HEK293 (cell line): Measurements from ENCODE around the gene ZNF215.

Experiments
- GFI1B ChIP-seq: fragments of 450-650 bp; formaldehyde crosslinking; IDR thresholded peaks from 2 replicates; pipeline ENCODE4 v1.5.1; 2016; ENCODE audit warnings: missing biosample characterization, missing genetic modification characterization
- KLF8 ChIP-seq: fragments of 450-650 bp; formaldehyde crosslinking; IDR thresholded peaks from 2 replicates; pipeline ENCODE4 v1.5.1; 2016; ENCODE audit warnings: missing biosample characterization, missing genetic modification characterization
- MEIS1 ChIP-seq: sonication (generic); formaldehyde crosslinking; IDR thresholded peaks from 2 replicates; pipeline ENCODE4 v1.8.1; 2022; ENCODE audit warnings: missing genetic modification reagents, mild to moderate bottlenecking, borderline replicate concordance
- PRDM1 ChIP-seq: fragments of 450-650 bp; formaldehyde crosslinking; IDR thresholded peaks from 2 replicates; pipeline ENCODE4; 2016; ENCODE audit warnings: missing biosample characterization, missing genetic modification characterization
- TRIM28 ChIP-seq: IDR thresholded peaks from 2 replicates; pipeline ENCODE4 v1.6.1; 2011; ENCODE audit warnings: low read length, control low read depth, borderline replicate concordance
- WT1 ChIP-seq: fragments of 450-650 bp; formaldehyde crosslinking; IDR thresholded peaks from 2 replicates; pipeline ENCODE4 v1.5.1; 2016; ENCODE audit warnings: missing biosample characterization, missing genetic modification characterization
- ZBTB48 ChIP-seq: fragments of 450-650 bp; formaldehyde crosslinking; IDR thresholded peaks from 2 replicates; pipeline ENCODE4 v1.5.1; 2016; ENCODE audit warnings: missing biosample characterization, missing genetic modification characterization
- ZFP69B ChIP-seq: fragments of 450-650 bp; formaldehyde crosslinking; IDR thresholded peaks from 2 replicates; pipeline ENCODE4 v1.5.1; 2016; ENCODE audit warnings: missing biosample characterization, missing genetic modification characterization
- ZNF10 ChIP-seq: fragments of 450-650 bp; formaldehyde crosslinking; IDR thresholded peaks from 2 replicates; pipeline ENCODE4 v1.5.1; 2017; ENCODE audit warnings: missing biosample characterization, missing genetic modification characterization
- ZNF112 ChIP-seq: fragments of 450-650 bp; formaldehyde crosslinking; IDR thresholded peaks from 2 replicates; pipeline ENCODE4 v1.5.0; 2017; ENCODE audit warnings: missing biosample characterization, missing genetic modification characterization
- ZNF121 ChIP-seq: fragments of 450-650 bp; formaldehyde crosslinking; IDR thresholded peaks from 2 replicates; pipeline ENCODE4 v1.5.1; 2016; ENCODE audit warnings: missing biosample characterization, missing genetic modification characterization
- ZNF138 ChIP-seq: fragments of 450-650 bp; formaldehyde crosslinking; IDR thresholded peaks from 2 replicates; pipeline ENCODE4 v1.5.1; 2016; ENCODE audit warnings: missing biosample characterization, missing genetic modification characterization, borderline replicate concordance
- ZNF140 ChIP-seq: fragments of 450-650 bp; formaldehyde crosslinking; IDR thresholded peaks from 2 replicates; pipeline ENCODE4 v1.5.1; 2016; ENCODE audit warnings: missing biosample characterization, missing genetic modification characterization
- ZNF2 ChIP-seq: fragments of 450-650 bp; formaldehyde crosslinking; IDR thresholded peaks from 2 replicates; pipeline ENCODE4 v1.5.1; 2016; ENCODE audit warnings: missing biosample characterization, missing genetic modification characterization
- ZNF221 ChIP-seq: fragments of 450-650 bp; formaldehyde crosslinking; IDR thresholded peaks from 2 replicates; pipeline ENCODE4 v1.5.1; 2017; ENCODE audit warnings: missing biosample characterization, missing genetic modification characterization, borderline replicate concordance
- ZNF223 ChIP-seq: fragments of 450-650 bp; formaldehyde crosslinking; IDR thresholded peaks from 2 replicates; pipeline ENCODE4 v1.5.1; 2016; ENCODE audit warnings: missing biosample characterization, missing genetic modification characterization
- ZNF266 ChIP-seq: fragments of 450-650 bp; formaldehyde crosslinking; IDR thresholded peaks from 2 replicates; pipeline ENCODE4 v1.5.1; 2016; ENCODE audit warnings: missing biosample characterization, missing genetic modification characterization, low read depth
- ZNF530 ChIP-seq: fragments of 450-650 bp; formaldehyde crosslinking; IDR thresholded peaks from 2 replicates; pipeline ENCODE4 v1.5.1; 2016; ENCODE audit warnings: low read depth, missing biosample characterization, missing genetic modification characterization
- ZNF658 ChIP-seq: fragments of 450-650 bp; formaldehyde crosslinking; IDR thresholded peaks from 2 replicates; pipeline ENCODE4; 2016; ENCODE audit warnings: missing biosample characterization, missing genetic modification characterization
- ZNF664 ChIP-seq: fragments of 450-650 bp; formaldehyde crosslinking; IDR thresholded peaks from 2 replicates; pipeline ENCODE4 v1.5.1; 2016; ENCODE audit warnings: missing biosample characterization, missing genetic modification characterization
- ZNF701 ChIP-seq: fragments of 450-650 bp; formaldehyde crosslinking; IDR thresholded peaks from 2 replicates; pipeline ENCODE4 v1.5.1; 2016; ENCODE audit warnings: missing biosample characterization, missing genetic modification characterization
- ZSCAN23 ChIP-seq: fragments of 450-650 bp; formaldehyde crosslinking; IDR thresholded peaks from 2 replicates; pipeline ENCODE4 v1.5.1; 2016; ENCODE audit warnings: missing biosample characterization, missing genetic modification characterization
- ZSCAN30 ChIP-seq: fragments of 450-650 bp; IDR thresholded peaks from 2 replicates; pipeline ENCODE4 v1.5.1; 2018; ENCODE audit warnings: missing biosample characterization, mild to moderate bottlenecking, missing genetic modification characterization, moderate library complexity
- TF ChIP-seq, protein P1 (sequence below): fragments of 450-650 bp; formaldehyde crosslinking; IDR thresholded peaks from 2 replicates; pipeline ENCODE4 v1.5.1; 2016; ENCODE audit warnings: missing biosample characterization, missing genetic modification characterization
- TF ChIP-seq, protein P2 (sequence below): fragments of 450-650 bp; formaldehyde crosslinking; IDR thresholded peaks from 2 replicates; pipeline ENCODE4 v1.5.1; 2016; ENCODE audit warnings: missing biosample characterization, missing genetic modification characterization
- TF ChIP-seq, protein P3 (sequence below): fragments of 450-650 bp; formaldehyde crosslinking; IDR thresholded peaks from 2 replicates; pipeline ENCODE4 v1.5.1; 2017; ENCODE audit warnings: missing biosample characterization, missing genetic modification characterization
- TF ChIP-seq, protein P4 (sequence below): fragments of 450-650 bp; formaldehyde crosslinking; IDR thresholded peaks from 2 replicates; pipeline ENCODE4 v1.5.1; 2017; ENCODE audit warnings: missing biosample characterization, missing genetic modification characterization
- TF ChIP-seq, protein P5 (sequence below): fragments of 450-650 bp; formaldehyde crosslinking; IDR thresholded peaks from 2 replicates; pipeline ENCODE4 v1.5.1; 2016; ENCODE audit warnings: missing biosample characterization, missing genetic modification characterization
- TF ChIP-seq, protein P6 (sequence below): fragments of 450-650 bp; formaldehyde crosslinking; IDR thresholded peaks from 2 replicates; pipeline ENCODE4 v1.5.1; 2016; ENCODE audit warnings: missing biosample characterization, missing genetic modification characterization, borderline replicate concordance

ZNF215 gene

DNA sequence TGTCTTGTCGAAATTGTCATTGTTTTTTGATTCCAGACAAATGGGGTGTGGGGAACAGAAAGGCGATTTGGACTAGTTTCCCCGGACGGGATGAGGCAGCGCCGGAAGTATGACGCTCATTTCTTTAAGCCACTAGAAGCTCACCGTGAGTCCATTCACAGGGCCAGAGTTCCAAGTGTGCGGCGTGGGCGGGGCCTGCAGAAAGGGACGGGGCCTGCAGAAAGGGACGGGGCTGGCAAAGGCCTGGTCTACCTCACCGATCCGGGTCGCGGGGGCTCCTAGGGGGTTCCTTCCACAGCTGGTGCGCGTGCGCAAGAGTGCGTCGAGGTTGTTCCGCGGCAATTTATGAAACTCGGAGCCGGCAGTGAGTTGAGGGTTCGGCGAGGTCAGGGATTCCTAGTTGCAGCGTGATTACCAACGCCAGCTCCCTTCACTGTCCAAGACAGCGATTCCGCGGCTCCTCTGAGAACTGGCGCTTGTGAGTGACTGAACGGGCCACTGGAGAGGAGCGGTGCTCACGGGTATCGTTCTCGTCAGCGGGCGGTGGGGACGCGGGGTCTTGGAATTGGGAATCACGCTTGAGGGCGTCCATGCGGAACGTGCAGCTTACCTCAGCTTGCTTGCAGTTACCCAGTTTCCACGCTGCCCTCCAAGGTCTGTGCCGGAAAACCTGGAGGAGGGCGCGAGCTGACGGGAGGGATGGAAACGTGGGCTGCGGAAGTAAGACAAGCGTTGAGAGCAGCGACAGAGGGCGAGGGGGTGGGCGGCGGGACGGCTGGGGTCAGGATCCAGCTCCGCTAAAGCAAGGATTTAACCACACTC is at the start of gene ZNF215 (continued):
- TF ChIP-seq ZNF221 (tag by site-specific recombination) (no peak), ZFP69B (0 out of 2 replicates have a peak, but pooled peaks have one; percentile 36), ZNF121 (tag by site-specific recombination) (no peak), ZNF10 (tag by site-specific recombination) (no peak), ZSCAN30 (no peak), ZBTB48 (tag by site-specific recombination) (peak; percentile 85), ZNF112 (no peak), ZNF140 (tag by site-specific recombination) (no peak), ZNF664 (tag by site-specific recombination) (no peak), ZNF2 (tag by site-specific recombination) (0 out of 2 replicates have a peak, but pooled peaks have one; percentile 58), ZNF138 (tag by site-specific recombination) (no peak), MEIS1 (CRISPR knock-in tag) (no peak), WT1 (tag by site-specific recombination) (no peak), ZNF701 (tag by site-specific recombination) (no peak), ZNF658 (tag by site-specific recombination) (no peak), TRIM28 (no peak; the same call in 1 of the 2 replicates), ZNF223 (tag by site-specific recombination) (no peak), ZNF266 (tag by site-specific recombination) (no peak), ZNF530 (tag by site-specific recombination) (no peak), KLF8 (tag by site-specific recombination) (no peak), PRDM1 (no peak), GFI1B (no peak), ZSCAN23 (tag by site-specific recombination) (no peak)
- TF ChIP-seq, protein P1, sequence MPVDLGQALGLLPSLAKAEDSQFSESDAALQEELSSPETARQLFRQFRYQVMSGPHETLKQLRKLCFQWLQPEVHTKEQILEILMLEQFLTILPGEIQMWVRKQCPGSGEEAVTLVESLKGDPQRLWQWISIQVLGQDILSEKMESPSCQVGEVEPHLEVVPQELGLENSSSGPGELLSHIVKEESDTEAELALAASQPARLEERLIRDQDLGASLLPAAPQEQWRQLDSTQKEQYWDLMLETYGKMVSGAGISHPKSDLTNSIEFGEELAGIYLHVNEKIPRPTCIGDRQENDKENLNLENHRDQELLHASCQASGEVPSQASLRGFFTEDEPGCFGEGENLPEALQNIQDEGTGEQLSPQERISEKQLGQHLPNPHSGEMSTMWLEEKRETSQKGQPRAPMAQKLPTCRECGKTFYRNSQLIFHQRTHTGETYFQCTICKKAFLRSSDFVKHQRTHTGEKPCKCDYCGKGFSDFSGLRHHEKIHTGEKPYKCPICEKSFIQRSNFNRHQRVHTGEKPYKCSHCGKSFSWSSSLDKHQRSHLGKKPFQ (tag by site-specific recombination) = no peak
- TF ChIP-seq, protein P2, sequence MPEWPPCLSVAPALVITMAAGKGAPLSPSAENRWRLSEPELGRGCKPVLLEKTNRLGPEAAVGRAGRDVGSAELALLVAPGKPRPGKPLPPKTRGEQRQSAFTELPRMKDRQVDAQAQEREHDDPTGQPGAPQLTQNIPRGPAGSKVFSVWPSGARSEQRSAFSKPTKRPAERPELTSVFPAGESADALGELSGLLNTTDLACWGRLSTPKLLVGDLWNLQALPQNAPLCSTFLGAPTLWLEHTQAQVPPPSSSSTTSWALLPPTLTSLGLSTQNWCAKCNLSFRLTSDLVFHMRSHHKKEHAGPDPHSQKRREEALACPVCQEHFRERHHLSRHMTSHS (tag by site-specific recombination) = no peak
- TF ChIP-seq, protein P3, sequence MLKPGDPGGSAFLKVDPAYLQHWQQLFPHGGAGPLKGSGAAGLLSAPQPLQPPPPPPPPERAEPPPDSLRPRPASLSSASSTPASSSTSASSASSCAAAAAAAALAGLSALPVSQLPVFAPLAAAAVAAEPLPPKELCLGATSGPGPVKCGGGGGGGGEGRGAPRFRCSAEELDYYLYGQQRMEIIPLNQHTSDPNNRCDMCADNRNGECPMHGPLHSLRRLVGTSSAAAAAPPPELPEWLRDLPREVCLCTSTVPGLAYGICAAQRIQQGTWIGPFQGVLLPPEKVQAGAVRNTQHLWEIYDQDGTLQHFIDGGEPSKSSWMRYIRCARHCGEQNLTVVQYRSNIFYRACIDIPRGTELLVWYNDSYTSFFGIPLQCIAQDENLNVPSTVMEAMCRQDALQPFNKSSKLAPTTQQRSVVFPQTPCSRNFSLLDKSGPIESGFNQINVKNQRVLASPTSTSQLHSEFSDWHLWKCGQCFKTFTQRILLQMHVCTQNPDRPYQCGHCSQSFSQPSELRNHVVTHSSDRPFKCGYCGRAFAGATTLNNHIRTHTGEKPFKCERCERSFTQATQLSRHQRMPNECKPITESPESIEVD = no peak
- TF ChIP-seq, protein P4, sequence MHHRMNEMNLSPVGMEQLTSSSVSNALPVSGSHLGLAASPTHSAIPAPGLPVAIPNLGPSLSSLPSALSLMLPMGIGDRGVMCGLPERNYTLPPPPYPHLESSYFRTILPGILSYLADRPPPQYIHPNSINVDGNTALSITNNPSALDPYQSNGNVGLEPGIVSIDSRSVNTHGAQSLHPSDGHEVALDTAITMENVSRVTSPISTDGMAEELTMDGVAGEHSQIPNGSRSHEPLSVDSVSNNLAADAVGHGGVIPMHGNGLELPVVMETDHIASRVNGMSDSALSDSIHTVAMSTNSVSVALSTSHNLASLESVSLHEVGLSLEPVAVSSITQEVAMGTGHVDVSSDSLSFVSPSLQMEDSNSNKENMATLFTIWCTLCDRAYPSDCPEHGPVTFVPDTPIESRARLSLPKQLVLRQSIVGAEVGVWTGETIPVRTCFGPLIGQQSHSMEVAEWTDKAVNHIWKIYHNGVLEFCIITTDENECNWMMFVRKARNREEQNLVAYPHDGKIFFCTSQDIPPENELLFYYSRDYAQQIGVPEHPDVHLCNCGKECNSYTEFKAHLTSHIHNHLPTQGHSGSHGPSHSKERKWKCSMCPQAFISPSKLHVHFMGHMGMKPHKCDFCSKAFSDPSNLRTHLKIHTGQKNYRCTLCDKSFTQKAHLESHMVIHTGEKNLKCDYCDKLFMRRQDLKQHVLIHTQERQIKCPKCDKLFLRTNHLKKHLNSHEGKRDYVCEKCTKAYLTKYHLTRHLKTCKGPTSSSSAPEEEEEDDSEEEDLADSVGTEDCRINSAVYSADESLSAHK = no peak
- TF ChIP-seq, protein P5, sequence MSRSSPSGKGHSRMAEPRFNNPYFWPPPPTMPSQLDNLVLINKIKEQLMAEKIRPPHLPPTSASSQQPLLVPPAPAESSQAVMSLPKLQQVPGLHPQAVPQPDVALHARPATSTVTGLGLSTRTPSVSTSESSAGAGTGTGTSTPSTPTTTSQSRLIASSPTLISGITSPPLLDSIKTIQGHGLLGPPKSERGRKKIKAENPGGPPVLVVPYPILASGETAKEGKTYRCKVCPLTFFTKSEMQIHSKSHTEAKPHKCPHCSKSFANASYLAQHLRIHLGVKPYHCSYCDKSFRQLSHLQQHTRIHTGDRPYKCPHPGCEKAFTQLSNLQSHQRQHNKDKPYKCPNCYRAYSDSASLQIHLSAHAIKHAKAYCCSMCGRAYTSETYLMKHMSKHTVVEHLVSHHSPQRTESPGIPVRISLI (tag by site-specific recombination) = no peak
- TF ChIP-seq, protein P6, sequence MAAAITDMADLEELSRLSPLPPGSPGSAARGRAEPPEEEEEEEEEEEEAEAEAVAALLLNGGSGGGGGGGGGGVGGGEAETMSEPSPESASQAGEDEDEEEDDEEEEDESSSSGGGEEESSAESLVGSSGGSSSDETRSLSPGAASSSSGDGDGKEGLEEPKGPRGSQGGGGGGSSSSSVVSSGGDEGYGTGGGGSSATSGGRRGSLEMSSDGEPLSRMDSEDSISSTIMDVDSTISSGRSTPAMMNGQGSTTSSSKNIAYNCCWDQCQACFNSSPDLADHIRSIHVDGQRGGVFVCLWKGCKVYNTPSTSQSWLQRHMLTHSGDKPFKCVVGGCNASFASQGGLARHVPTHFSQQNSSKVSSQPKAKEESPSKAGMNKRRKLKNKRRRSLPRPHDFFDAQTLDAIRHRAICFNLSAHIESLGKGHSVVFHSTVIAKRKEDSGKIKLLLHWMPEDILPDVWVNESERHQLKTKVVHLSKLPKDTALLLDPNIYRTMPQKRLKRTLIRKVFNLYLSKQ (tag by site-specific recombination) = no peak
